Measurements from ENCODE around the gene PARP4.
A peak's percentile ranks its signal among the peaks of the same experiment; 100 is the strongest.
"Not testable (repeated sequence)": the region's sequence is repeated elsewhere in the genome, so short reads cannot be mapped to it uniquely, and the experiment has no call there.

Gene PARP4

GRCh38 chr13:24512197-24512907 lies at the start of gene PARP4:
PARP4 (minus strand) TSS chr13:24512778; CDS start chr13:24503776, 9,002 bp downstream.
- DNase-seq (ENCODE audit: low spot score in 2 of 2), result peak; percentile 57 to 90
- Mint-ChIP-seq H3K27ac (peak within 1 kb of the TSS; percentile 97), H3K9me3 (no peaks in the 10 kb centered on the region), H3K4me1 (peaks cover 33% of the 10 kb centered on the region), H3K4me3 (peak within 1 kb of the TSS; percentile 87), H3K36me3 (peaks cover 31% of the 10 kb centered on the region)
- ATAC-seq, result peak; percentile 82

GRCh38 chr13:24560579-24561187 lies 48.1 kb upstream of the PARP4 start:
- not testable (repeated sequence) for H3K9me3 Mint-ChIP-seq; H3K4me3 Mint-ChIP-seq; H3K36me3 Mint-ChIP-seq; DNase-seq (ENCODE audit: low spot score in 2 of 2); ATAC-seq; H3K27ac Mint-ChIP-seq
- H3K4me1 Mint-ChIP-seq, result peaks cover 12% of the 10 kb centered on the region

GRCh38 chr13:24559431-24560218 lies 47.0 kb upstream of the PARP4 start:
- peak in 1 of 2 donors; percentile 52 for DNase-seq (ENCODE audit: low spot score in 2 of 2)
- H3K36me3 Mint-ChIP-seq, ATAC-seq, H3K27ac Mint-ChIP-seq, H3K9me3 Mint-ChIP-seq: not testable (repeated sequence)
- peak overlapping the region; percentile 29 for H3K4me3 Mint-ChIP-seq
- H3K4me1 Mint-ChIP-seq, result peaks cover 12% of the 10 kb centered on the region

GRCh38 chr13:24557081-24557480 lies 44.5 kb upstream of the PARP4 start:
- Mint-ChIP-seq H3K4me3 (no peak overlapping the region), H3K9me3 (no peaks in the 10 kb centered on the region), H3K27ac (no peak overlapping the region), H3K36me3 (no peaks in the 10 kb centered on the region), H3K4me1 (peaks cover 12% of the 10 kb centered on the region)
- ATAC-seq, result no peak
- DNase-seq (ENCODE audit: low spot score in 2 of 2), result no peak

- H3K9me3 Mint-ChIP-seq; H3K4me1 Mint-ChIP-seq; H3K27ac Mint-ChIP-seq; DNase-seq (ENCODE audit: low spot score in 2 of 2); ATAC-seq; H3K36me3 Mint-ChIP-seq; H3K4me3 Mint-ChIP-seq: not testable (repeated sequence)
Observed at GRCh38 chr13:24553892-24554291, 41.3 kb upstream of the PARP4 start.

GRCh38 chr13:24541476-24542352 lies 29.1 kb upstream of the PARP4 start:
- H3K36me3 Mint-ChIP-seq, H3K9me3 Mint-ChIP-seq: not testable (repeated sequence)
- H3K4me1 Mint-ChIP-seq, result peaks cover 15% of the 10 kb centered on the region
- peak overlapping the region; percentile 20 for H3K27ac Mint-ChIP-seq
- ATAC-seq, result peak; percentile 55
- peak overlapping the region; percentile 78 for H3K4me3 Mint-ChIP-seq
- peak in 1 of 2 donors; percentile 57 for DNase-seq (ENCODE audit: low spot score in 2 of 2)

- H3K4me1 Mint-ChIP-seq, result peaks cover 15% of the 10 kb centered on the region
- peaks cover 7% of the 10 kb centered on the region for H3K36me3 Mint-ChIP-seq
- H3K9me3 Mint-ChIP-seq, result no peaks in the 10 kb centered on the region
- DNase-seq (ENCODE audit: low spot score in 2 of 2) (no peak), ATAC-seq (no peak)
- no peak overlapping the region for H3K27ac Mint-ChIP-seq
- H3K4me3 Mint-ChIP-seq, result peak overlapping the region; percentile 78
Observed at GRCh38 chr13:24541127-24541475, 28.5 kb upstream of the PARP4 start.

- peaks cover 7% of the 10 kb centered on the region for H3K36me3 Mint-ChIP-seq
- H3K4me1 Mint-ChIP-seq, result peaks cover 15% of the 10 kb centered on the region
- no peaks in the 10 kb centered on the region for H3K9me3 Mint-ChIP-seq
- ATAC-seq (peak; percentile 38), DNase-seq (ENCODE audit: low spot score in 2 of 2) (no peak)
- peak overlapping the region; percentile 78 for H3K4me3 Mint-ChIP-seq
- H3K27ac Mint-ChIP-seq, result no peak overlapping the region
Observed at GRCh38 chr13:24540236-24541126, 27.9 kb upstream of the PARP4 start.

- Mint-ChIP-seq H3K4me1 (peaks cover 15% of the 10 kb centered on the region), H3K4me3 (no peak overlapping the region), H3K36me3 (peaks cover 7% of the 10 kb centered on the region), H3K9me3 (no peaks in the 10 kb centered on the region), H3K27ac (no peak overlapping the region)
- DNase-seq (ENCODE audit: low spot score in 2 of 2), result no peak
- no peak for ATAC-seq
Observed at GRCh38 chr13:24539500-24540165, 27.1 kb upstream of the PARP4 start.

GRCh38 chr13:24529478-24529877 lies 16.9 kb upstream of the PARP4 start:
- DNase-seq (ENCODE audit: low spot score in 2 of 2) (no peak), ATAC-seq (no peak)
- Mint-ChIP-seq H3K9me3 (no peaks in the 10 kb centered on the region), H3K4me1 (no peaks in the 10 kb centered on the region), H3K36me3 (no peaks in the 10 kb centered on the region), H3K4me3 (no peak overlapping the region), H3K27ac (no peak overlapping the region)

GRCh38 chr13:24528816-24529398 lies 16.3 kb upstream of the PARP4 start:
- no peaks in the 10 kb centered on the region for H3K9me3 Mint-ChIP-seq
- ATAC-seq (no peak), DNase-seq (ENCODE audit: low spot score in 2 of 2) (no peak)
- no peak overlapping the region for H3K4me3 Mint-ChIP-seq
- no peaks in the 10 kb centered on the region for H3K4me1 Mint-ChIP-seq
- no peaks in the 10 kb centered on the region for H3K36me3 Mint-ChIP-seq
- no peak overlapping the region for H3K27ac Mint-ChIP-seq

- DNase-seq (ENCODE audit: low spot score in 2 of 2) (no peak), ATAC-seq (no peak)
- Mint-ChIP-seq H3K4me3 (no peak overlapping the region), H3K4me1 (no peaks in the 10 kb centered on the region), H3K36me3 (no peaks in the 10 kb centered on the region), H3K27ac (no peak overlapping the region), H3K9me3 (no peaks in the 10 kb centered on the region)
Observed at GRCh38 chr13:24527266-24527775, 14.7 kb upstream of the PARP4 start.

GRCh38 chr13:24520733-24521132 lies 8.2 kb upstream of the PARP4 start:
- H3K36me3 Mint-ChIP-seq, result no peaks in the 10 kb centered on the region
- H3K9me3 Mint-ChIP-seq, result no peaks in the 10 kb centered on the region
- no peak overlapping the region for H3K4me3 Mint-ChIP-seq
- no peak overlapping the region for H3K27ac Mint-ChIP-seq
- ATAC-seq (no peak), DNase-seq (ENCODE audit: low spot score in 2 of 2) (no peak)
- H3K4me1 Mint-ChIP-seq, result no peaks in the 10 kb centered on the region
